GM21723 (cell line): Measurements from ENCODE around the gene GRAPL.
"Not testable (repeated sequence)": the region's sequence is repeated elsewhere in the genome, so short reads cannot be mapped to it uniquely, and the experiment has no call there.

Experiments
- ATAC-seq: cut with Tn5 transposase; IDR thresholded peaks from one replicate; pipeline ENCODE4 v1.9.1; 2021; ENCODE audit warnings: mild to moderate bottlenecking, moderate library complexity; ENCODE audit not compliant: unreplicated experiment

GRAPL gene

DNA sequence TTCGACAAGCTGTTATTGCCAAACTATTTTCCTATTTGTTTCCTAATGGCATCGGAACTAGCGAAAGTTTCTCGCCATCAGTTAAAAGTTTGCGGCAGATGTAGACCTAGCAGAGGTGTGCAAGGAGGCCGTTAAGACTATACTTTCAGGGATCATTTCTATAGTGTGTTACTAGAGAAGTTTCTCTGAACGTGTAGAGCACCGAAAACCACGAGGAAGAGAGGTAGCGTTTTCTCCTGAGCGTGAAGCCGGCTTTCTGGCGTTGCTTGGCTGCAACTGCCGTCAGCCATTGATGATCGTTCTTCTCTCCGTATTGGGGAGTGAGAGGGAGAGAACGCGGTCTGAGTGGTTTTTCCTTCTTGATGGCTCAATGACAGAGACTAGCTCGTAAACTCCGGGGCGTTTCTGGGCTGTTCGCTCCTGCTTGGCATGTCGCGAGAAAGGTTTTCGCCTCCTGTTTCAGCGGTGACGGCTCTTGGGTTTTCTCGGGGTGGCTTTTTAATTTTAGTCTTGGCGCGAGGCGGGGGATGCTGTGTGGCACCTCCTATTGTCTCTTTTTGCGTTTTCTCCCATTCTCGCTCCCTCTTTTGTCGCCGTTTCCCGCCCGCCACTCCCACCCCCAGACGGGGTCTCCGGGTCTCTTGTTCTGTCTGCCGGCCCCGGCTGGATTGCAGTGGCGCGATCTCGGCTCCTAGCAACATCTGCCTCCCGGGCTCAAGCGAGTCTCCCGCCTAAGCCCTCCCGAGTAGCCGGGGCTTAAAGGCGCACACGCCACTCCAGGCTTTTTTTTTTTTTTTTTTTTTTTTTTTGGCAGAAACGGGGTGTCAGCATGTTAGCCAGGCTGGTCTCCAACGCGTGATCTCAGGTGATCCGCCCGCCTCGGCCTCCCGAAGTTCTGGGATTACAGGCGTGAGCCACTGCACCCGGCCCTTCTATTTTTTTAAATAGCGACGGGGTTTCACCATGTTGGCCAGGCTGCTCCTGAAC, 60.8 kb downstream of the GRAPL start:
- peak; percentile 36 for ATAC-seq

DNA sequence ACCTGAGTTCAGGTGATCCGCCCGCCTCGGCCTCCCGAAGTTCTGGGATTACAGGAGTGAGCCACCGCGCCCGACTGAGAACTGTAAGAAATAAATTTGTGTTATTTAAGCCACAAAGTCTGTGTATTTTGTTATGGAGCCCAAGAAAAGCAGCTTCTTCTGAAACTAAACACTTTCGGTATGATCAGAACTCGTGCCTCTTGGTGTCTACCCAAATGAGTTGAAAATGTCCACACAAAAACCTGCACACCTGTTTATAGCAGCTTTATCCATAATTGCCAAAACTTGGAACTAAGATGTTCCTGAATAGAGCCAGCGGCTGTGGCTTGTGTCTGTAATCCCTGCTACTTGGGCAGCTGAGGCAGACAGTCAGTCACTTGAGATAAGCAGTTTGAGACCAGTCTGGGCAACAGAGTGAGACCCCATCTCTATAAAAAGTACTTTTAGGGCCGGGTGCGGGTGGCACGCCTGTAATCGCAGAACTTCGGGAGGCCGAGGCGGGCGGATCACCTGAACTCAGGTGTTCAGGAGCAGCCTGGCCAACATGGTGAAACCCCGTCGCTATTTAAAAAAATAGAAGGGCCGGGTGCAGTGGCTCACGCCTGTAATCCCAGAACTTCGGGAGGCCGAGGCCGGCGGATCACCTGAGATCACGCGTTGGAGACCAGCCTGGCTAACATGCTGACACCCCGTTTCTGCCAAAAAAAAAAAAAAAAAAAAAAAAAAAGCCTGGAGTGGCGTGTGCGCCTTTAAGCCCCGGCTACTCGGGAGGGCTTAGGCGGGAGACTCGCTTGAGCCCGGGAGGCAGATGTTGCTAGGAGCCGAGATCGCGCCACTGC, 61.7 kb downstream of the GRAPL start:
- peak; percentile 65 for ATAC-seq

DNA sequence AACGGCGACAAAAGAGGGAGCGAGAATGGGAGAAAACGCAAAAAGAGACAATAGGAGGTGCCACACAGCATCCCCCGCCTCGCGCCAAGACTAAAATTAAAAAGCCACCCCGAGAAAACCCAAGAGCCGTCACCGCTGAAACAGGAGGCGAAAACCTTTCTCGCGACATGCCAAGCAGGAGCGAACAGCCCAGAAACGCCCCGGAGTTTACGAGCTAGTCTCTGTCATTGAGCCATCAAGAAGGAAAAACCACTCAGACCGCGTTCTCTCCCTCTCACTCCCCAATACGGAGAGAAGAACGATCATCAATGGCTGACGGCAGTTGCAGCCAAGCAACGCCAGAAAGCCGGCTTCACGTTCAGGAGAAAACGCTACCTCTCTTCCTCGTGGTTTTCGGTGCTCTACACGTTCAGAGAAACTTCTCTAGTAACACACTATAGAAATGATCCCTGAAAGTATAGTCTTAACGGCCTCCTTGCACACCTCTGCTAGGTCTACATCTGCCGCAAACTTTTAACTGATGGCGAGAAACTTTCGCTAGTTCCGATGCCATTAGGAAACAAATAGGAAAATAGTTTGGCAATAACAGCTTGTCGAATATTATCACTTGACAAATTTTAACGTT, 62.5 kb downstream of the GRAPL start:
- ATAC-seq: not testable (repeated sequence)

DNA sequence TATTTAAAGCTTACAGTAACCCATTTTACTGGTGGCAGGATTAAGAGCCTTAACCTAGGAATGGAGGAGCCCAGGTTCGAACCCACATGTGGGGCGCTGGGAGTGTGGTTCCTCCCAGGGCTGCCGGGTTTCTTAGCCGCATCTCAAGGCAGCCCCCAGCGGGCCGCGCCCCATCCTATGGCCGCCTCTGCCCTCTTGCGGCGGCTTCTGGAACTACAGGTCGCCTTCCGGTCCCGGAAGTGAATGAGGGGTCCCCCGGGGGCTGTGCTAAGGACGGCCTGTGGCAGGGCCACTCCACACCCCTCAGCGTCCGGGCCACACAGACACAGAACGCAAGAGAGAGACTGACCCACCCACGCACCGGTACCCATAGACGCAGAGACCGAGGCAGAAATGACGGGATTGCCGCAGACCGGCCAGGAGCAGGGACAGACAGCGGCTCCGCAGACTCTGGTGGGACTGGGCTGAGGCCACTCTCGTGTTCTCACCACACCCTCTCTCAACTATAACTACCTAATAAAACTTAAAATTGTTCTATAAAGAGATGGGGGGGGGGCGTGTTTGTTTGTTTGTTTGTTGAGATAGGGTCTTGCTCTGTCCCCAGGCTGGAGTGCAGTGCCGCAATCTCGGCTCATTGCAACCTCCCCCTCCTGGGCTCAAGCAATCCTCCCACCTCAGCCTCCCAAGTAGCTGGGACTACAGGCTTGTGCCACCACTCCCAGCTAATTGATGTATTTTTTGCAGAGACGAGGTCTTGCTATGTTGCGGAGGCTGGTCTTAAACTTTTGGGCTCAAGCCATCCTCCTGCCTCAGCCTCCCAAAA, 69.2 kb downstream of the GRAPL start:
- peak; percentile 76 for ATAC-seq

DNA sequence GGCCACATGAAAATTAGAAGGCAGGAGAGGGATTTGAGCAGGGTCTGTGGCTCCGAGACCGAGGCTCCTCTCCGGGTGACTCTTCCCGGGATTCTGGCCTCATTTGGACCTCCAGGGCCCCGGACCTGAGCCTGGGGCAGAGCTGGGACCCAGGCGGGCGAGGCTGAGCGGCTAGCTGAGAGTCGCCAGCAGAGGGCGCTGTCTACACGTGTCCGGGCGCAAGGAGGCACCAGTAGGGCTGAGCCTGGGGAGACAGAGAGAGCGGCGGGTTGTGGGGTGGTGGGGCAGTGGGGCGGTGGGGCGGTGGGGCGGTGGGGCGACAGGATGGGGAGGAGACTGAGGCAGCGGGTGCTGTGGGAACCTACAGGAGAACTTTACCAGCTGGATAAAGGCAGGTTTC, 75.1 kb downstream of the GRAPL start:
- not testable (repeated sequence) for ATAC-seq

DNA sequence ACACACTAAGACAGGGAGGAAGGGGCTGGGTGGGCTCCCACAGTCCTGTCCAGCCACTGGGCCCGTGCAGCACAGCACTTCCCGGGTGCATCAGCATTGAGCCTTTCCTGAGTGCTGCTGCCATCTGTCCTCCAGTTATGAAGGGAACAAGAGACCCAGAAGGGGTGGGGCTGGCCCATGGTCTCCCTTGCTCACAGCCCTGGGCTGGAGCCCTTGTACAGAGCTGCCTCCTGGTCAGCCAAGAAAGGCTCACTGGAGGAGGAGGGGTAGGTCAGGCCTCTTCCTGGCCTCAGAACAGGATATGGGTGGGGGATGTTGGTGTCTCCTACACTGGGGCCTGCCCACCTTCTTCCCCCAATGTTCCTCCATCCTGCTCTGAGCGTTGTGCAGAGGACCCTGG, 76.0 kb downstream of the GRAPL start:
- not testable (repeated sequence) for ATAC-seq
